Measurements from ENCODE around the gene CORT. TPM values are rescaled to one million over a fixed set of nuclear protein-coding genes. Genes with fewer than 3 reads are reported as not detected.

The CORT gene
- total and polyA plus RNA-seq, 10 of the 15 experiments (the other 5 are each of a cell fraction or from before 2014, with no cell fraction given): 0.09 to 0.49 (median 0.23) TPM; not detected in 1

DNA sequence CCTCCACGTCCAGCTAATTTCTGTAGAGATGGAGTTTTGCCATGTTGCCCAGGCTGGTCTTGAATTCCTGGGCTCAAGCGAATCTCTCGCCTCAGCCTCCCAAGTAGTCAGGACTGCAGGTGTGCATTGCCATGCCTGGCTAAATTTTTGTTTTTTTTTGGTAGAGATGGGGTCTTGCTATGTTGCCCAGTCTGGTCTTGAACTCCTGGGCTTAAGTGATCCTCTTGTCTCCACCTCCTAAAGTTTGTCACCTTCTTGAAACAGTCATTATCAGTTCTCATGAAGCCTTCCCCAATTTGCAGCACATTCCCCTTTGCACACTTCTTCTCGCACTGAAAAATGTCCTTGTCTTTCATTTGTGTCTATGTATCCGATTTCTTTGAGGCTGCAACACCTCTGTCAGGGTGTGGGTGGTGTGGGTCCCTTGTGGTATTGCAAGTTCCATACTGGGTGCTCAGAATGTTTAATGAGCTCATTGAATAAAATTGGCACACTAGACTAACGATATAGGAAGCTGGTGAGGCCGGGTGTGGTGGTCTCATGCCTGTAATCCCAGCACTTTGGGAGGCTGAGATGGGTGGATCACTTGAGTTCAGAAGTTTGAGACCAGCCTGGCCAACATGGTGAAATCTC is 2.9 kb upstream of the CORT start:
- H3K79me2 ChIP-seq (ENCODE audit: control insufficient read depth, insufficient read depth, low read length): no peaks in the 10 kb centered on the region
- H3K27me3 ChIP-seq (replicated peaks in 1 of 2; ENCODE audit: control insufficient read depth in 2 of 2, insufficient read depth in 2 of 2, low read length in 1 of 2): no peaks in the 10 kb centered on the region
- no peaks in the 10 kb centered on the region for H3K4me1 ChIP-seq (ENCODE audit: control insufficient read depth, insufficient read depth, low read length)
- H3K27ac ChIP-seq (ENCODE audit: control insufficient read depth, insufficient read depth): no peak overlapping the region
- SMC1A ChIA-PET (ENCODE audit: uncharacterized antibody, unreplicated experiment): interaction anchor here (1.3 kb wide), 1 partner anchor 48 kb away, joined by 3 read pairs; no protein-coding TSS in a partner anchor
- no peak overlapping the region for H3K4me2 ChIP-seq (ENCODE audit: control insufficient read depth, insufficient read depth)
- in situ Hi-C loops (cut with MboI): no loop called here
- FAIRE-seq: no peak
- intact Hi-C loops (cut with micrococcal nuclease; ENCODE audit: unreplicated experiment): no loop called here
- WGBS (ENCODE audit: insufficient coverage, insufficient replicate concordance, low lambda C conversion rate, missing lambda C conversion rate): 91% methylated on average over 7 of the region's 7 CpGs
- H3K36me3 ChIP-seq (ENCODE audit: control insufficient read depth in 2 of 2, insufficient read depth in 2 of 2, low read length in 1 of 2): no peaks in the 10 kb centered on the region; a peak in 1 of 4 replicates
- no peak for DNase-seq (ENCODE audit: low read depth, low spot score)
- ATAC-seq: no peak
- no peak overlapping the region for H3K9ac ChIP-seq (ENCODE audit: control insufficient read depth, insufficient read depth, low read length)
- no peak overlapping the region for H3K4me3 ChIP-seq
- no peaks in the 10 kb centered on the region for H3K9me3 ChIP-seq (replicated peaks; ENCODE audit: control insufficient read depth, insufficient read depth, low read length)
- H4K20me1 ChIP-seq (ENCODE audit: control insufficient read depth, insufficient read depth): no peaks in the 10 kb centered on the region
- BruUV-seq (replicated peaks): no TSS peak
- CTCF ChIA-PET: interaction anchor here (2.1 to 3.0 kb wide), 2 partner anchors 12 to 48 kb away, joined by 6 to 16 read pairs; no protein-coding TSS in a partner anchor
- TF ChIP-seq JUNB (IDR thresholded peaks at IDR 0.05) (no peak), ZNF217 (IDR thresholded peaks at IDR 0.05) (no peak), NFYA (IDR thresholded peaks at IDR 0.05; ENCODE audit: borderline replicate concordance, low read depth, low read length) (no peak), FOXM1 (IDR thresholded peaks at IDR 0.05; ENCODE audit: low read depth, low read length) (no peak), BRCA1 (IDR thresholded peaks at IDR 0.05; ENCODE audit: low read depth, low read length) (no peak), MXI1 (IDR thresholded peaks at IDR 0.05; ENCODE audit: low read depth, low read length) (no peak), JUND (IDR thresholded peaks at IDR 0.05; ENCODE audit: low read depth, low read length) (no peak)
- TF ChIP-seq, protein P1, sequence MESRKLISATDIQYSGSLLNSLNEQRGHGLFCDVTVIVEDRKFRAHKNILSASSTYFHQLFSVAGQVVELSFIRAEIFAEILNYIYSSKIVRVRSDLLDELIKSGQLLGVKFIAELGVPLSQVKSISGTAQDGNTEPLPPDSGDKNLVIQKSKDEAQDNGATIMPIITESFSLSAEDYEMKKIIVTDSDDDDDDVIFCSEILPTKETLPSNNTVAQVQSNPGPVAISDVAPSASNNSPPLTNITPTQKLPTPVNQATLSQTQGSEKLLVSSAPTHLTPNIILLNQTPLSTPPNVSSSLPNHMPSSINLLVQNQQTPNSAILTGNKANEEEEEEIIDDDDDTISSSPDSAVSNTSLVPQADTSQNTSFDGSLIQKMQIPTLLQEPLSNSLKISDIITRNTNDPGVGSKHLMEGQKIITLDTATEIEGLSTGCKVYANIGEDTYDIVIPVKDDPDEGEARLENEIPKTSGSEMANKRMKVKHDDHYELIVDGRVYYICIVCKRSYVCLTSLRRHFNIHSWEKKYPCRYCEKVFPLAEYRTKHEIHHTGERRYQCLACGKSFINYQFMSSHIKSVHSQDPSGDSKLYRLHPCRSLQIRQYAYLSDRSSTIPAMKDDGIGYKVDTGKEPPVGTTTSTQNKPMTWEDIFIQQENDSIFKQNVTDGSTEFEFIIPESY (IDR thresholded peaks at IDR 0.05): no peak
- TF ChIP-seq, protein P2, sequence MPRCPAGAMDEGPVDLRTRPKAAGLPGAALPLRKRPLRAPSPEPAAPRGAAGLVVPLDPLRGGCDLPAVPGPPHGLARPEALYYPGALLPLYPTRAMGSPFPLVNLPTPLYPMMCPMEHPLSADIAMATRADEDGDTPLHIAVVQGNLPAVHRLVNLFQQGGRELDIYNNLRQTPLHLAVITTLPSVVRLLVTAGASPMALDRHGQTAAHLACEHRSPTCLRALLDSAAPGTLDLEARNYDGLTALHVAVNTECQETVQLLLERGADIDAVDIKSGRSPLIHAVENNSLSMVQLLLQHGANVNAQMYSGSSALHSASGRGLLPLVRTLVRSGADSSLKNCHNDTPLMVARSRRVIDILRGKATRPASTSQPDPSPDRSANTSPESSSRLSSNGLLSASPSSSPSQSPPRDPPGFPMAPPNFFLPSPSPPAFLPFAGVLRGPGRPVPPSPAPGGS (IDR thresholded peaks at IDR 0.05; ENCODE audit: borderline replicate concordance, insufficient read depth, low read depth, low read length, poor library complexity, severe bottlenecking): no peak
- RAD21 ChIA-PET (ENCODE audit: unreplicated experiment): interaction anchor here (0.9 kb wide), 1 partner anchor 47 kb away, joined by 5 read pairs; no protein-coding TSS in a partner anchor
- no peak overlapping the region for H2AFZ ChIP-seq (ENCODE audit: control insufficient read depth, low read depth, low read length)
- POLR2A ChIA-PET: interaction anchor here (1.3 kb wide), 1 partner anchor 13 kb away, joined by 4 read pairs; no protein-coding TSS in a partner anchor
